GM21515 (cell line): ENCODE data around the gene MAGEA3.
"Not testable (repeated sequence)": the region's sequence is repeated elsewhere in the genome, so short reads cannot be mapped to it uniquely, and the experiment has no call there.

Source experiments
- ATAC-seq: cut with Tn5 transposase; IDR thresholded peaks from one replicate; pipeline ENCODE4 v1.9.1; 2021; ENCODE audit not compliant: unreplicated experiment

Gene MAGEA3, protein sequence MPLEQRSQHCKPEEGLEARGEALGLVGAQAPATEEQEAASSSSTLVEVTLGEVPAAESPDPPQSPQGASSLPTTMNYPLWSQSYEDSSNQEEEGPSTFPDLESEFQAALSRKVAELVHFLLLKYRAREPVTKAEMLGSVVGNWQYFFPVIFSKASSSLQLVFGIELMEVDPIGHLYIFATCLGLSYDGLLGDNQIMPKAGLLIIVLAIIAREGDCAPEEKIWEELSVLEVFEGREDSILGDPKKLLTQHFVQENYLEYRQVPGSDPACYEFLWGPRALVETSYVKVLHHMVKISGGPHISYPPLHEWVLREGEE

DNA sequence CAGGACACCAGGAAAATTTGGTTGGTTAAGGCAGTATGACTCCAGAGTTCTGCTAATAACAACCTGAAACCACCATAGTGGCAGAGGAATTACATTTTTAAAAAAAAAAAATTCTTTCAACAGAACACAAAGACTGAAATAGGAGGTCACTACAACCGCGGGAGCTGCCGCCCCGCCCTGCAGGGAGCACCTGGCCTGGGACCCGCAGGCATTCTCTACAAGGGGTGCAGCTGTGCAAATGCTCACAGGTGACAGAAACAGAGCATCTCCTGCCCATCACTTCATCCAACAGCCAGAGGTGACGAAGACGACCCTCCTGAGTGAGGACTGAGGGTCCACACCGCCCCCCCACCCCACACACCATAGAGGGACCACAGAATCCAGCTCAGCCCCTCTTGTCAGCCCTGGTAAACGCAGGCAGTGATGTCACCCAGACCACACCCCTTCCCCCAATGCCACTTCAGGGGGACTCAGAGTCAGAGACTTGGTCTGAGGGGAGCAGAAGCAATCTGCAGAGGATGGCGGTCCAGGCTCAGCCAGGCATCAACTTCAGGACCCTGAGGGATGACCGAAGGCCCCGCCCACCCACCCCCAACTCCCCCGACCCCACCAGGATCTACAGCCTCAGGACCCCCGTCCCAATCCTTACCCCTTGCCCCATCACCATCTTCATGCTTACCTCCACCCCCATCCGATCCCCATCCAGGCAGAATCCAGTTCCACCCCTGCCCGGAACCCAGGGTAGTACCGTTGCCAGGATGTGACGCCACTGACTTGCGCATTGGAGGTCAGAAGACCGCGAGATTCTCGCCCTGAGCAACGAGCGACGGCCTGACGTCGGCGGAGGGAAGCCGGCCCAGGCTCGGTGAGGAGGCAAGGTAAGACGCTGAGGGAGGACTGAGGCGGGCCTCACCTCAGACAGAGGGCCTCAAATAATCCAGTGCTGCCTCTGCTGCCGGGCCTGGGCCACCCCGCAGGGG, at the start of gene MAGEA3:
MAGEA3 (plus strand) TSS at position 843 of the 980 bp plus-strand sequence. CDS start 2,039 bp downstream, outside the sequence.
- not testable (repeated sequence) for ATAC-seq

DNA sequence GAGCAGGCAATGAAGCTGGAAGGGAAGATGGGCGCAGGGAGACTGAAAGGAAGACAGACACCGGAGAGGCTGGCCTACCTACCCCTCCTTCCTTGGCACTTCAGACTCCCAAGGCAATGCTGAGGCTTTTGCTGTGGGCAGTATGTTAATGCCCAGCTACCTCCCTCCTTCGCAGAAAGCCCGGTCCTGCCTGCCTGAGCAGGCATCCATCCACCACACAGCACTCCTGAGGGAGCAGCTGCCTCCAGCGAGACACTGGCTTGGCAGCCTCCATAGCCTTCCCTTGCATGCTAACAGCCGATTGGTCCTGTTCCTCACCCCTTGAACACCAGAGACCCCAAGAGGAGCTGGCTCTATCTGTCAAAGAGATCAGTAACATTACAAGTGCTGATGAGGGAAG, 46.5 kb upstream of the MAGEA3 start:
- ATAC-seq: no peak

DNA sequence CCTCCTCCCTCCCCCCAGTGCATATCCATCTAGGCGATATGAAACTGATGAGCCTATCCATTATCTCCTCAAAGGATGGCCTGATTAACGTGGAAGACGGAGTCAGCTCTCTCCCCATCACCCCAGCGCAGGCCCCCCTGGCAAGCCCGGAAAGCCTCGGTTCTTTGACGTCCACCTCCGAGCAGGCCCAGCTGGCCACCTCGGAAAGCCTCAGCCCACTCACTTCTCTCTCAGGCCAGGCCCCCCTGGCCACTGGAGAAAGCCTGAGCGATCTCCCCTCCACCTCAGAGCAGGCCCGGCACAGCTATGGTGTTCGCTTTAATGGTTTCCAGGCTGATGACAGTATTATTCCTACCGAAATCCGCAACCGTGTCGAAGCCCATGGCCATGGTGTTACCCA, 46.1 kb upstream of the MAGEA3 start:
- no peak for ATAC-seq

DNA sequence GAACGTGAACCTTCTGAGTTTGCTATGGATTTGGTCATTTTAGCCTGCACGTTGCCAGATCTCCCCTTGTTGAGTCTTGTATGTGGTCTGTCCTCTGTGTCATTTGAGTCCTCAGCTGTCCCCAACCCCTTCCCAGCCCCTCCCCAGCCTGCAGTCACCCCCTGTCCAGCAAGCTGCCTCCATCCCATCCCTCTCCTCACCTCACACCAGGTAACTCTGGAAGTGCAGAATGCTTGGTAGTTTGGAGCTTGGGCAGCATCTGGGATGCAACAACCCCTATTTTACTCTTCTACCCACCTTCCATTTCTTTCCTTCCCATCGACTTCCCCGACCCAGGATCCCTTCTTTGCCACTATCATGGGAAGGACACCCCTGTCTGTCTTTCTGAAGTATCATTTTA, 42.5 kb upstream of the MAGEA3 start:
- ATAC-seq: no peak

DNA sequence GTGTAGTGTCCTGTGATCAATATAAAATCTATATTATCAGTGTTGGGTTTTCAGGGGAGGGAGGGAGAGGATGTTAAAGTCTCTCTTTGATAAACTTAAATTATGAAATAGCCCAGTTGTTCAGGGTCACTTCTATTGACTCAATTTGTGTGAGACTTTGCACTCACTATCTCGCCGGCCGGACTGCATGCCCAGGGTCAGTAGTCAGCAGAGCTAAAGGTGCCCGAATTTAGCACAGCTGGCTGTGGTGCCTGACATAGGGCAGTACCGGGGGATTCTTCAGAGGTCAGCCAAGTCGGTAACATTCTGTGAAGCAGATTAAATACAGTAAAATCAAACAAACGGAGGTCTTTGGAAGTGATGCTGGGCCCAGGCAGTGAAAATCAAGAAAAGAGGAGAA, 41.7 kb upstream of the MAGEA3 start:
- no peak for ATAC-seq

DNA sequence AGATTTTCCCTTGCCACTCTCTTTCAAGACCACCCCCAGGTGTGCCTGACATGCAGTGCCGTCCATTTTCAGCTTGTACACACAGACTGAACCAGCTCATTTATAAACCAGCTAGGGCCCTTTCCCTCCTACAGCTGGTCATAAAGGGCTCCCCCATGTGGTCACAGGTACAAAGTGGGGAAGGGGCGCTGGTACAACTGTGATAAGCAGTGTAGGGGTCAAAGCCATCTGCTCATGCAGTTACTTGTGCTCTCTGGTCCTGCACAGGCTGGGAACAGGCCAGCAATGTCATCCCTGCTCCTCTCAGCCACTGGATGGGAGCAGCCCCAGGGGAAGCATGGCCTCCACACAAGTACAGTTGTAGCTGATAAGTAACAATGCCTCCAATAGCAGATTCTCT, 40.3 kb upstream of the MAGEA3 start:
- no peak for ATAC-seq

DNA sequence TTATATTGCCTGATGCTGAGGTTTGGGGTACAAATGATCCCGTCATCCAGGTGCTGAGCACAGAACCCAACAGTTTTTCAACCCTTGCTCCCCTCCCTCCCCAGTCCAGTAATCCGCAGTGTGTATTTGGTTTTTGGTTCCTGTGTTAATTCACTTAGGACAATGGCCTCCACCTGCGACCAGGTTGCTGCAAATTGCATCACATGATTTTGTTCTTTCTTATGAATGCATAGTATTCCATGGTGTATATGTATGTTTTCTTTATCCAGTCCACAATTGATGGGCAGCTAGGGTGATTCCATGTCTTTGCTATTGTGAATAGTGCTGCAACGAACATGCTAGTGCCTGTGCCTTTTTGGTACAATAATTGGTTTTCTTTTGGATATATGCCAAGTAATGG, 35.5 kb upstream of the MAGEA3 start:
- ATAC-seq: no peak

DNA sequence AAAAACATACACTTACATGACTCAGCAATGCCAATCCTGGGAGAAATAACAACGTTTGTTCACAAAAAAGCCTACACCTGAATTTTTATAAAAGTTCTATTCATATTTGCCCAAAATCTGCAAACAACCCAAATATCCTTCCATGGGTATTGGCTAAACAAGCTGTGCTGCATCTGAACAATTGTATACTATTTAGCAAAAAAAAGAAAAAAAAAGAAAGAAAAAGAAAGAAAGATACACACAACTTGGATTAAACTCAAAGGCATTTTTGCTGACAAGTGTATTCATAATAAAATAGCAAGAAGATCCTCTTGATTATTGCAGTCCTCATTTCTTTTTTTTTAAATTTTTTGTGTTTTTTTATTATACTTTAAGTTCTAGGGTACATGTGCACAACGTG, 24.5 kb upstream of the MAGEA3 start:
- ATAC-seq: no peak

- not testable (repeated sequence) for ATAC-seq
Observed at GRCh38 chrX:152674652-152675051, 23.9 kb upstream of the MAGEA3 start.

DNA sequence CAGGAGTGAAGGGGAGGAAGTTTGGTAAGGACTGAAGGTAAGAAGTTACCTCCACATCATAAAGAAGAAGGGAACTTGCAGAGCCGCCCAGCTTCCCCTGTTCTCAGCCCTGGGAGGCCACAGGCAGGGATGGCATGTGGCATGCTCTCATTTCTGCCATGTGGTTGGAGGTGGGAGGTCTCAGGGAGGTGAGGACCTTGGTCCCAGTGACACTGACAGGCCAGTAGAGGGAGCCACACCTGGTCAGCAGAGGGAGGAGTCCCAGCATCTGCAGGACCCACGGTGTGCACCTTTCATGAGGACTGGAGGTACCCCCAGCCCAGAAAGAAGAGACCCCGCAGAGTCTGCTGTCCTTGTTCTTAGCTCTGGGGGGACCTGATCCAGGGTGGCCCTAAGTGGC, 17.6 kb upstream of the MAGEA3 start:
- ATAC-seq: peak; percentile 64

GRCh38 chrX:152700390-152700789, 1.8 kb downstream of the MAGEA3 start:
- not testable (repeated sequence) for ATAC-seq

- ATAC-seq: not testable (repeated sequence)
Observed at GRCh38 chrX:152706500-152706899, 7.9 kb downstream of the MAGEA3 start.

GRCh38 chrX:152709173-152709572, 10.6 kb downstream of the MAGEA3 start, which contains the start of gene CSAG2:
CSAG2 (minus strand) TSS chrX:152709273; CDS start chrX:152709112, 161 bp downstream.
- ATAC-seq: not testable (repeated sequence)

DNA sequence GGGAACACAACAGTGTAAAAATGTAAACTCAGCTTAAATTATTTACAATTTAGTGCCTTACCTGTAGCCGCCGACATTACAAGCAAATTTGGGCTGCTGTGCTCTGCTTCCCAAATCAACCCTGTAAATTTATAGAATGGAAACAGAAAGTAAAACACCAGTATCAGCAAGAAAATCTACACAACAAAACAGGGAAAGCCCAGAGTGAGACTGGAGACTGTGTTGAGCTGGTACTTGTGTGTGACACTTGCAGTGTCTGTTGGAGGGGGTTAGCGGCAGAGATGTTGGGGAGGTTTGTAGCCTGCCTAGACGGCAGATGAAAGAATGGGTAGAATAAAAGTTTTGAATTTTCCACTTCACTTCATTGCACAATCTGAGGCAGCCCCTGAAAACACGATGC, 14.6 kb downstream of the MAGEA3 start:
- ATAC-seq: not testable (repeated sequence)

- not testable (repeated sequence) for ATAC-seq
Observed at GRCh38 chrX:152713815-152714787, 15.5 kb downstream of the MAGEA3 start, which contains the start of gene MAGEA2B. MAGEA2B (plus strand) TSS chrX:152714628; CDS start chrX:152717107, 2,479 bp downstream.

DNA sequence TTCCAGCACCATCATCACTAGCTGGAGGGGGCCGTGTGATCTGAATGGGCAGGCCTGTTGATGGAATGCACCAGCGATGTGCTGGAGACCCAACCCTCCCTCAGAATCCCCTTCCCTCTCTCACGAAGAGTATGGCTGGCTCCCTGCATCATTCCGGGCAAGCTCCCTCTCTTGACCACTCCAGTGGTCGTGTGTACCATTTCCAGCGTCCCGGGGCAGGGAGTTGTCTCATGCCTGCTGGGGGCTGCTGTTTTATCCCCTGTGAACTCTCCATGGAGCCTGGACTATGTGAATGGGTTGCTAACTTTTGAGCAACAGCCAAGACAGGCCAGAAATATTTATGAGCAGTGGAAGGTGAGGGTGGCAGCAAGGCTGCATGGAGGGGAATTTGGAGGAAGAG, 26.8 kb downstream of the MAGEA3 start:
- no peak for ATAC-seq

DNA sequence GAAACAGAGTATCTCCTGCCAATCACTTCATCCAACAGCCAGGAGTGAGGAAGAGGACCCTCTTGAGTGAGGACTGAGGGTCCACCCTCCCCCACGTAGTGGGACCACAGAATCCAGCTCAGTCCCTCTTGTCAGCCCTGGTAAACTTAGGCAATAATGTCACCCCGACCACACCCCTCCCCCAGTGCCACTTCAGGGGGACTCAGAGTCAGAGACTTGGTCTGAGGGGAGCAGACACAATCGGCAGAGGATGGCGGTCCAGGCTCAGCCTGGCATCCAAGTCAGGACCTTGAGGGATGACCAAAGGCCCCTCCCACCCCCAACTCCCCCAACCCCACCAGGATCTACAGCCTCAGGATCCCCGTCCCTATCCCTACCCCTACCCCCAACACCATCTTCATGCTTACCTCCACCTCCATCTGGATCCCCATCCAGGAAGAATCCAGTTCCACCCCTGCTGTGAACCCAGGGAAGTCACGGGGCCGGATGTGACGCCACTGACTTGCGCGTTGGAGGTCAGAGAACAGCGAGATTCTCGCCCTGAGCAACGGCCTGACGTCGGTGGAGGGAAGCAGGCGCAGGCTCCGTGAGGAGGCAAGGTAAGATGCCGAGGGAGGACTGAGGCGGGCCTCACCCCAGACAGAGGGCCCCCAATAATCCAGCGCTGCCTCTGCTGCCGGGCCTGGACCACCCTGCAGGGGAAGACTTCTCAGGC, 34.8 kb downstream of the MAGEA3 start, which contains the start of the genes CSAG1 and MAGEA12:
CSAG1 (minus strand) TSS at position 461 of the 715 bp plus-strand sequence. CDS start 1,261 bp downstream, outside the sequence.
MAGEA12 (plus strand) TSS at position 497 of the 715 bp plus-strand sequence. CDS start 2,405 bp downstream, outside the sequence.
- ATAC-seq: no peak

DNA sequence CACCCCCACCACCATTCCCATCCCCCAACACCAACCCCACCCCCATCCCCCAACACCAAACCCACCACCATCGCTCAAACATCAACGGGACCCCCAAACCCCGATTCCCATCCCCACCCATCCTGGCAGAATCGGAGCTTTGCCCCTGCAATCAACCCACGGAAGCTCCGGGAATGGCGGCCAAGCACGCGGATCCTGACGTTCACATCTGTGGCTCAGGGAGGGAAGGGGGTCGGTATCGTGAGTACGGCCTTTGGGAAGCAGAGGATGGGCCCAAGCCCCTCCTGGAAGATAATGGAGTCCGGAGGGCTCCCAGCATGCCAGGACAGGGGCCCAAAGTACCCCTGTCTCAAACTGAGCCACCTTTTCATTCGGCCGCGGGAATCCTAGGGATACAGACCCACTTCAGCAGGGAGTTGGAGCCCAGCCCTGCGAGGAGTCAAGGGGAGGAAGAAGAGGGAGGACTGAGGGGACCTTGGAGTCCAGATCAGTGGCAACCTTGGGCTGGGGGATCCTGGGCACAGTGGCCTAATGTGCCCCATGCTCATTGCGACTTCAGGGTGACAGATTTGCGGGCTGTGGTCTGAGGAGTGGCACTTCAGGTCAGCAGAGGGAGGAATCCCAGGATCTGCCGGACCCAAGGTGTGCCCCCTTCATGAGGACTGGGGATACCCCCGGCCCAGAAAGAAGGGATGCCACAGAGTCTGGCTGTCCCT, 35.7 kb downstream of the MAGEA3 start:
- not testable (repeated sequence) for ATAC-seq

DNA sequence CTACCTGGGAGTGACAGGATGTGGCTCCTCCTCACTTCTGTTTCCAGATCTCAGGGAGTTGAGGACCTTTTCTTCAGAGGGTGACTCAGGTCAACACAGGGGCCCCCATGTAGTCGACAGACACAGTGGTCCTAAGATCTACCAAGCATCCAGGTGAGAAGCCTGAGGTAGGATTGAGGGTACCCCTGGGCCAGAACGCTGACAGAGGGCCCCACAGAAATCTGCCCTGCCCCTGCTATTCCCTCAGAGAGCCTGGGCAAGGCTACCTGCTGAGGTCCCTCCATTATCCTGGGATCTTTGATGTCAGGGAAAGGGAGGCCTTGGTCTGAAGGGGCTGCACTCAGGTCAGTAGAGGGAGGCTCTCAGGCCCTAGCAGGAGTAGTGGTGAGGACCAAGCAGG, 36.5 kb downstream of the MAGEA3 start:
- no peak for ATAC-seq
